GM21528 (cell line): ENCODE data around the gene ZNF26.
"Not testable (repeated sequence)": the region's sequence is repeated elsewhere in the genome, so short reads cannot be mapped to it uniquely, and the experiment has no call there.

Experiments used
- ATAC-seq: cut with Tn5 transposase; IDR thresholded peaks from one replicate; pipeline ENCODE4 v1.9.1; 2021; ENCODE audit warnings: mild to moderate bottlenecking, moderate library complexity; ENCODE audit not compliant: unreplicated experiment, low FRiP score

Gene ZNF26

DNA sequence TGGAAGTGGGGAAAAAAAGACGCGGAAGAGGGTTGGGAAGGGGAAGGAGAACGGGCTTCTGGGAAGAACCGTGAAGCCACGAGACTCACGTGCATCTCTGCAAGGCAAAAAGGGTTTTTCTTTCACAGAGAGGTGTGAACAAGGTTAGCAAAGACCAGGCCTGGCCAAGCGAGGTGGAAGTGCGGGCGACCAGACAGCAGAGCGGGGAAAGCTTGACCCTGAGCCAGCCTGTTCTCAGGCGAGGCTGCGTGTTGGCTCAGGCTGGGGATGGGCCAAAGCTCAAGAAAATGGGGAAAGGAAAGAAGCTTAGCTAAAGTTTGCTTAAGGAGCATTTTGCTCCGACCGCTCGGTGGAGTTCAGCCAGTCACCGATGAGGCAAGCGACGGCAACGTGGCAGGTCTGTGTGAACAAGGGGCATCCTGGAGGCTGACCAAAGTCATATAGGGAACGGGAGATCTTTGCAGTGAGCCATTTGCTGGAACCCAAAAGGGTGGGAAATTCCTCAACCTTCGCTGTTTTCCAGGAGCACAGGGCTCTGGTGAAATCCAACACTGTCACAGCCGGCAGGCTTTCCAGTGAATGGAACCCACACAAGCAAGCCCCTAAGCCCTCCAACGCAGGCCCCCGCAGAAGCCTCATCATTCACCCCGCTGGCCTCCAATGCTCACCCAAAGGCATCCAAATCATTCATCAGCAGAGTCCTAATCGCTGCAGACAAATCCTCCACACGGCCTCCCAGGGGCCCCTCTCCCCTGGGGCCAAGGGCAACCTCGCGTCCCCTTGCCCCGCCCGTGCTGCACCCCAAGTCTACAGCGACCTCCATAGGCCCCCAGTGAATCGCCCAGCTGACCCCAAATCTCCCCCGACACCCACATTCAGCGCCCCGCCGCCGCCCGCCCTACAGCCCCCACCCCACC lies 30.8 kb upstream of the ZNF26 start:
- ATAC-seq, result peak; percentile 21

DNA sequence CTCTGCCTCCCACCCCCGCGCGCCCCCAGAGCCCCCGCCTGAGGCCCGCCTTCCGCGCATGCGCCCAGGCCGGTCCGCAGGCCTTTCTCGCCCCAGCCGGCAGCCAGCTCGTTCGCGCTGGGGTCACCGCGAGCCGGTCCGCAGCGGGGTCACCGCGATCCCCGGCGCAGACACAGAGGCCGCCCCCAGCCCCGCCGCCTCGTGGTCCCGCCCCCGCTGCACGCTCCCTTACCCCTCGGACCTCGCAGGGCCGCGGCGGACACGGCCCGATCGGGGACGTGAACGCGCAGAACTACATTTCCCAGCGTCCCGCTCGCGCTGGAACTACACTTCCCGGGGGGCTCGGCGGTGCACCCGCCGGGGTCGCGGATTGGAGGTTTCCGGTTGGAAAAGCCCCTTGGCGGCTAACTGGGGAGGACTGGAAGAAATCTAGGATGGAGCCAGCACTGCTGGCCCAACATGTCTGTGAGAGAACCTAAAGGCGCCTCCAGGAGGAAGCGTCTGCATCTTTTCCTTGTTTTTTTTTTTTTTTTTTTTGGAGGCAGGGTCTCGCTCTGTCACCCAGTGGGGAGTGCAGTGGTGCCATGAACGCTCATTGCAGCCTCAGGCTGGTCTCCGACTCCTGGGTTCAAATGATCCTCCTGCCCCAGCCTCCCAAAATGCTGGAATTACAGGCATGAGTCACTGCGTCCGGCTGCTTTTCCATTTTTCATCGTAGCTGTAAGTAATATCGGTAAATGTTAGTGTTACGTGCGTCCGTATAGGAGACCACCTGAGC lies 30.0 kb upstream of the ZNF26 start, which contains the start of gene ZNF605:
ZNF605 (minus strand) TSS at position 296 of the 778 bp plus-strand sequence. CDS start 10,671 bp downstream, outside the sequence.
- peak; percentile 94 for ATAC-seq

DNA sequence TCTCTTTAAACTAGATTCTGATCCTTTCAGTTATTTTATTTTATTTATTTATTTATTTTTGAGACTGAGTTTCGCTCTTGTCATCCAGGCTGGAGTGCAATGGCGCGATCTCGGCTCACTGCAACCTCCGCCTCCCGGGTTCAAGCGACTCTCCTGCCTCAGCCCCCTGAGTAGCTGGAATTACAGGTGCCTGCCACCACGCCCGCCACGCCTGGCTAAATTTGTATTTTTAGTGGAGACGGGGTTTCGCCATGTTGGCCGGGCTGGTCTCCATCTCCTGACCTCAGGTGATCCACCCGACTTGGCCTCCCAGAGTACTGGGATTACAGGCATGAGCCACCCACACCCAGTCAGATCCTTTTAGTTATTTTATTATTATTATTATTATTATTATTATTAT lies 24.4 kb upstream of the ZNF26 start:
- ATAC-seq, result not testable (repeated sequence)

DNA sequence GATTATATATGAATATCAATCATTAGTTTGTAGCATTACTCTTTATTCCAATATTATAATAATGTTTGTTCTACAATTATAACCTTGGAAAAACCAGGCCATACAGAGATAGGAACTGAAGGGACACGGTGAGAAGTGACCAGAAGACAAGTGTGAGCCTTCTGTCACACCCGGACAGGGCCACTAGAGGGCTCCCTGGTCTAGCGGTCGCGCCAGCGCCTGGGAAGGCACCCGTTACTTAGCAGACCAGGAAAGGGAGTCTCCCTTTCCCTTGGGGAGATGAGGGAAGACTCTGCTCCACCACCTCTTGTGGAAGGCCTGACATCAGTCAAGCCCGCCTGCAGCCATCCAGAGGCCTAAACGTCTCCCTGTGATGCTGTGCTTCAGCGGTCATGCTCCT lies 22.2 kb upstream of the ZNF26 start:
- not testable (repeated sequence) for ATAC-seq

DNA sequence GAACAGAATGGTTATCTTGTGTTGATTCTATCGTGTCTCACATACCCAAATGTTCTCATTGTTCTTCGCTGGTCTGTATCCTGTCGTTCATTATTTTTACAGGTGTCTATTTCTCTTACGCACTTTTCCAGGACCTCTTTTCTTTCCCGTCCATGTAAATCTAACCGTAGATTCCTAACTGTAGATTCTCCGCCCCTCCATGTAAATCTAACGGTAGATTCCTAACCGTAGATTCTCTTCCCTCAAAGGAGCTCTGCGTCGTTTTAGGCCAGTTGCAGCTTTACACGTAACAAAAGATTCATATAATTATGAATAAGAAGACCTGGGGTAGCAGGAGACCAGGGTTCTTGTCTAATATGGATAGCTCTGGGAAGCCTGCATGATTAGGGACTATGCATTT lies 20.4 kb upstream of the ZNF26 start:
- ATAC-seq, result no peak

DNA sequence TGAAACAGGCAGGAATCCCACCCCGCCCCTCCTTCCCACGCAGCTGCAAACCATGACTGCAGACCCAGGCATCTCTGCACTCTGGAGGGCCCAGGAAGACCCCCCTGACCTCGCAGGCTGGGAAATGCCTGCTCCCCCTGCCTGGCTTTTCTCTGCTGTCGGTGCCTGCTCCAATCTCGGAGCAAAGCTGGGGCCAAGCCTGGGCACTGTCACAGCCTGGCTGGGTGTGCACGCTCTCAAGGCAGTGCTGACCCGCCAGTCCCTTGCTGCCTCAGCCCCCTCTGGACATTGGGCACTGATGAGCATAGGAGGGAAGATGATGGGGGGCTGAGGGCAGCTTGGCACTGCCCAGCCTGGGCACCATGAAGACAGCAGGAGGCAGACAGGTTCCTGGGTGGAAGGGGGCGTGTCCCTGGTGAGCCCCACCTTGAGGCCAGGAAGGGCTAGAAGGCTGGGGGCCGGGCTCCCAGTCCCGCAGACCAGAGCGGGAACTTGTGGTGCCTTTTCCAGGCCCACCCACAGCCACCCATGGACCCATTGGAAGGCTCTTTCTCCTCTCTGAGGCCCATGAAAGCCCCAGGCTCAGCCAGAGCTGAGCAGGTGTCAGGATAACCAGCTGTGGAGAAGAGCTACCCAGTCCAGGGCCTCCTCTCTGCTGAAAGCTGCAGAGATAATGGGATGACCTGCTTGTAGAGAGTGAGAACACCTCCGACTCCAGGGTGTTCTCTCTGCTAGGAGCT lies 19.3 kb upstream of the ZNF26 start:
- ATAC-seq, result no peak

DNA sequence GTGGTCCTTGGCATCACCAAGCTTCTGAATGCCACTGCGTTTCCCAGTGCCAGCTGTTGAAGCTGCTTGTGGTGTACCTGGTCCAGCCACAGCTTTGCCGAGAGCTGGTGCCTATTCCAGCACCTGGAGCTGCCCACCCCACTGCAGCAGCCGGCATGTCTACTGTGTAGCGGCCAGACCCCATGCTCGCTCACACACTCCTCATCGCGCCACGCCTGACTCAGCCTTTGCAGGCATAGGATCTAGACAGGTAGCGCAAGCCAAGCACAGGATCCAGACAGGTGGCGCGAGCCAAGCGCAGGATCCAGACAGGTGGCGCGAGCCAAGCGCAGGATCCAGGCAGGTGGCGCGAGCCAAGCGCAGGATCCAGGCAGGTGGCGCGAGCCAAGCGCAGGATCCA lies 18.4 kb upstream of the ZNF26 start:
- ATAC-seq, result no peak

DNA sequence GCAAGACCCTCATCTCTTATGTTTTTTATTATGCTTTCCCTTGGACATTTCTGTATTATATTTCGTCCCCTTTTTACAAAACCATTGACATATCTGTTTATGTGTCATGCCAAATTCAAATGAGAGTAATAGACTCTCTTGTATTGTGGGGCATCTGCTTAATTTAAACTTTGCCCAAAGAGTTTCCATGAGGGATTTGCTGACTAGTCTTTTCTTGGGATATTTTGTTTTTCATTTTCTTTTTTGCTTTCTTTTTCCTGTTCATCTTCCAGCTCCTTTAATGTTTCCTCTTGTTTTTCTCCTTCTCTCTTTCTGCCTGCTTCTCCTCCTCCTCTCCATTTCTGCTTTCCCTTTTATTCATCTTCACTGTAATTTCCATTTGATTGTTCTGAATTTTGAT lies 13.8 kb upstream of the ZNF26 start:
- no peak for ATAC-seq

DNA sequence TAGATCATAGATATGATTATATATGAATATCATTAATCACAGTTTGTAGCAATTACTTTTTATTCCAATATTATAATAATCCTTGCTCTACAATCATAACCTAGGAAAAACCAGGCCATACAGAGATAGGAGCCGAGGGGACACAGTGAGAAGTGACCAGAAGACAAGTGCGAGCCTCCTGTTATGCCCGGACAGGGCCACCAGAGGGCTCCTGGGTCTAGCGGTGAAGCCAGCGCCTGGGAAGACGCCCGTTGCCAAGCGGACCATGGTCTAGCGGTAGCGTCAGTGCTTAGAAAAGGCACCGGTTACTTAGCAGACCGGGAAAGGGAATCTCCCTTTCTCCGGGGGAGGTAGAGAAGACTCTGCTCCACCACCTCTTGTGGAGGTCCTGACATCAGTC lies 9.3 kb upstream of the ZNF26 start:
- ATAC-seq, result not testable (repeated sequence)

DNA sequence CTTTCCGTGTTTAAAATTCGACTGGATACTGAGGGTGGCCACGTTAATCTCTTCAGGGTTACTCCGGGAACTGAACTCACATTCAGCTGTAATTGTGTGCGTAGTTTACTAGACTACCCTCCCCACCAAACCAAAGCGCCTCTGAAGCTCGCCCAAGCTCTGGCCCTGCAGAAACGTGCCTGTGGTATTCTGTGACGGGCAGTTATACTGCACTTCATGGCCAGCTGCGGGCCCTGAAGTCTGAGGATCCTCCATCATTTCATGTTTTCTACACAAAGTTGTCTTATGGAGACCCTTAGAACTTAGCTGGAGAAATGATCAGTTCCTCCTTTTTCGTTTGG lies 688 bp downstream of the ZNF26 start:
- no peak for ATAC-seq

DNA sequence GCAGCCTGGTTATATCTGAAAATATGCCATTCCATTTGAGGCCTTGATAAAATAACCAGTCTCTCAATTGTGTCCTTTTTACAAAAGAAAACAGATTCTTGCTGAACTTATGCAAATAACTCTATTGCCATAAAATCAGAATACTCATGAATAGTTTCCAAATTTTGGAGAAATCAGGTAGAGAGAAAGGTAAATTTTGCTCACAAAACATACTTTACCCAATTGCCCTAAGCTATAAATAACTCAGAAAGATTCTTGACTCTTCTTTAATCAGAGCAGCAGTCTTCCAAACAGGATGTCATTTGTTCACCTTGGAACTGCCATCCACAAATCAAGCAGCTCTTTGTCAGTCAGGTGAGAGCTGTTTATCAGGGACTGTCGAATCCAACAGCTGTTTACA lies 12.6 kb downstream of the ZNF26 start:
- no peak for ATAC-seq

DNA sequence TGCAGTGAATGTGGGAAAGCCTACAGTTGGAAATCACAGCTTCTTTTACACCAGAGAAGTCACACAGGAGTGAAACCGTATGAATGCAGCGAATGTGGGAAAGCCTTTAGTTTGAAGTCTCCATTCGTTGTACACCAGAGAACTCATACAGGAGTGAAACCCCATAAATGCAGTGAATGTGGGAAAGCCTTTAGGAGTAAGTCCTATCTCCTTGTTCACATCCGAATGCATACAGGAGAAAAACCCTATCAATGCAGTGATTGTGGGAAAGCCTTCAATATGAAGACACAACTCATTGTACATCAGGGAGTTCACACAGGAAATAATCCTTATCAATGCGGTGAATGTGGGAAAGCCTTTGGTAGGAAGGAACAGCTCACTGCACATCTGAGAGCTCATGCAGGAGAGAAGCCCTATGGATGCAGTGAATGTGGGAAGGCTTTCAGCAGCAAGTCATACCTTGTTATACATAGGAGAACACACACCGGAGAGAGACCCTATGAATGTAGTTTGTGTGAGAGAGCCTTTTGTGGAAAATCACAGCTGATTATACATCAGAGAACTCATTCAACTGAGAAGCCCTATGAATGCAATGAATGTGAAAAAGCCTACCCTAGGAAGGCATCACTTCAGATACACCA lies 24.6 kb downstream of the ZNF26 start:
- ATAC-seq, result no peak

DNA sequence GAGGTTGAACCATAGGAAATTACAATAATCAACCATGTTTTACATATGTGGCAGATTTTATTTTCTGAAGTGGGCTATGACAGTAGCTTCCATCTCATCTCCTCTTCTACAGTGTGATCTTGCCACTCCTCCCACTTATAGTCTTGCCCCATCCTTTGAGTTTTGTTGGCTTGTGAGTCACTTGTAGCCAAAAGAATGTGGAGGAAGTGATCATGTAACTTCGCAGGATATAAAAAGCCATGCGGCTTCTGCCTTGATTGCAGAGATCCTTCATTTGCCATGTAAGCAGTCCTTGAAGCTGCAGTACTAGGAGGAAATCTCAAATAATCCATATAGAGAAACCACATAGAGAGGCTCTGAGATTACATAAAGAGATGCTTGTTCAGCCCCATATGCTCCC lies 37.4 kb downstream of the ZNF26 start:
- ATAC-seq, result no peak

DNA sequence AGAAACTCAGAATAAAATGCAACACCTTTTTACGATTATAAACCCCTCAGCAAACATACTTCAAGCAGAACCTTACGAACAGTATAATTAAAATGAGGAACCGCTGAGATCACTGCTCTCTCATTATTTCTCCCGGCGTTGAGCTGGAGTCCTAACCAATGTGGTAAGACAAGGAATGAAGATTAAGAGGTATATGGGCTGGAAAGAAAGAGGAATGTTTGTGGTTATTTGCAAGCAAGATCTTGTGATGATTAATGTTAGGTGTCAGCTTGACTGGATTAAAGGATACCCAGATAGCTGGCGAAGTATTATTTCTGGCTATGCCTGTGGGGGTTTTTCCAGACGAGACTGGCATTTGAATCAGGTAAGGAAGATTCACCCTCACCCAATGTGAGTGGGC lies 40.8 kb downstream of the ZNF26 start:
- no peak for ATAC-seq

DNA sequence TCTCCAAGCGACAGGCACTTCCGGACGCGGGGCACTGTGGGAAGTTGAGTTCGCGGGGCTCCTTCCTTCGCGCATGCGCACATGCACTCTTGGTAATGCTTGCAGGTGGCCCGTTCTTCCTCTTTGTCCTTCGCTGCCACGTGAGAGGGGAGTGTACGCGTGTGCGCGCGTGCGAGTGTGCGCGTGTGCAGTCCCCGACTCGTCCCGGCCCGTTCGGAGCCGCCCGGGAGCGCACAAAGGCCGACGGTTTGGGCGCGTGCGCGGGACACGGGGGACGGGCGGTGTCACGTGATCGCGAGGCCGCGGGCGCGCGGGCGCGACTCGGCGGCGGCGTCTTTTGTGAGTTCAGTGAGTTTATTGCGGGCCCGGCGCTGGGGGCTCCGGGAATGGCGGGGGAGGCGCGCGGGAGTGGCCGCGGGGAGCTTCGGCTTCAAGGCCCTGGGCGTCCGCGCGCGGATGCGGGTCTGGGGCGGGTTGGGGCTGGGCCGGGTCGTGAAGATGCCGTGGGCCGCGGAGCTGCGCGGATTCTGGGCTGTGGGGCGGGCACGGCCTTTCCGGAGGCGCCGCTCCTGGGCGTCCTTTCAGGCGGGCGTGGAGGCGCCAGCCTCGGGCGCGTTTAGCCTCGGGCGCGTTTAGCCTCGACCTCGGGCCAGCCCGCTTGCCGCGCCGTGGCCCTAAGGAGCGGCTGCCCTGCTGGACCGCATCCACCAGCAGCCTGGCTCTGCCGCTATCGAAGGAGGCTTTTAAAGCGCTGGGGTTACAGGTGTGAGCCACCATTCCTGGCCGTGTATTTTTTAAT lies 51.2 kb downstream of the ZNF26 start, which contains the start of gene ZNF84:
ZNF84 (plus strand) TSS at position 303 of the 799 bp plus-strand sequence. CDS start 3,959 bp downstream, outside the sequence.
- peak; percentile 95 for ATAC-seq

DNA sequence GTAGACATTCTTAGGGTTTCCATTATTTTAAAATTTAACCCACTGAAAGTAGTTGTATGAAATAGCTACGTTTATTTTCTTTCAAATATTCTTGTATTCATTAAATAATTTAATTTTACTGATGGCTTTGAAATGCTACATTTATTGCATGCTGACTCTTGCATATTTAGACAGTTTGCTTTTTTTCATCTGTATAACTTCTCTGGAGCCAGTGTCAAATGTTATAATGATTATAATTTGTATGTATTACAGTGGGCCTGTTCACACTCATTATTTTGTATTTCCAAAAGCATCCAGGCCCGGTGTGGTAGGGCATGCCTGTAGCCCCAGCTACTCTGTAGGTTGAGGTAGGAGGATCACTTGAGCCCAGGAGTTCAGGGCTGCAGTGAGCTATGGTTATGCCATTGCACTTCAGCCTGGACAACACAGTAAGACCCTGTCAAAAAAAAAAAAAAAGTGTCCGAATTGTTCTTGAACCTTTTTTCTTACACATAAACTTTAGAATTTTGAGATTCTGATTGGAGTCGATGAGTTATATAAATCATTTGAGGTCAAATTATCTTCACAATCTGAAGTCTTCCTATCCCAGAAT lies 52.0 kb downstream of the ZNF26 start:
- no peak for ATAC-seq

DNA sequence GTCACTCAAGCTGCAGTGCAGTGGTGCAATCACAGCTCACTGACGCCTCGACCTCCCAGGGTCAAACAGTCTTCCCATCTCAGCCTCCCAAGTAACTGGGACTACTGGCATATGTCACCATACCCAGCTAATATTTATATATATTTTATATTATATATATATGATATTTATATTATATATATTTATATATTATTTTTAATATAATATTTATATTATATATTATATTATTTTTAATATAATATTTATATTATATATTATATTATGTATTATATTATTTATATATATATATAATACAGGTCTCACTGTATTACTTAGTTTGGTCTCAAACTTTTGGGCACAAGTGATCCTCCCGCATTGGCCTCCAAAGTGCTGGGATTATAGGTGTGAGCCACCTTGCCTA lies 60.5 kb downstream of the ZNF26 start:
- no peak for ATAC-seq

DNA sequence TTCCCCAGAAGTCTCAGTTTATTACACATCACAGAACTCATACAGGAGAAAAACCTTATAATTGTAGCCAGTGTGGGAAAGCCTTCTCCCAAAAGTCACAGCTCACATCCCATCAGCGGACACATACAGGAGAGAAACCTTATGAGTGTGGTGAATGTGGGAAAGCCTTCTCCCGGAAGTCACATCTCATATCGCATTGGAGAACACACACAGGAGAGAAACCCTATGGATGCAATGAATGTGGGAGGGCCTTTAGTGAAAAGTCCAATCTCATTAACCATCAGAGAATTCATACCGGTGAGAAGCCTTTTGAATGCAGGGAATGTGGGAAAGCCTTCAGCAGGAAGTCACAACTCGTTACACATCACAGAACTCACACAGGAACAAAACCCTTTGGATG lies 71.3 kb downstream of the ZNF26 start:
- no peak for ATAC-seq
